ENCODE data around the gene ADCY2.

ADCY2 gene

GRCh38 chr5:7392693-7393024 is 3.3 kb upstream of the ADCY2 start (continued):
- TF ChIP-seq PRDM10 (tag by site-specific recombination; IDR thresholded peaks at IDR 0.05) (no peak), ZNF362 (tag by site-specific recombination; IDR thresholded peaks at IDR 0.05) (no peak), ZNF544 (tag by site-specific recombination; IDR thresholded peaks at IDR 0.05) (no peak), ZNF514 (tag by site-specific recombination; IDR thresholded peaks at IDR 0.05) (no peak), ZNF211 (tag by site-specific recombination; IDR thresholded peaks at IDR 0.05; ENCODE audit: low read depth) (no peak), ZNF404 (tag by site-specific recombination; IDR thresholded peaks at IDR 0.05) (no peak), ZNF398 (tag by site-specific recombination; IDR thresholded peaks at IDR 0.05) (no peak), ZNF202 (tag by site-specific recombination; IDR thresholded peaks at IDR 0.05; ENCODE audit: borderline replicate concordance) (no peak), MEIS1 (CRISPR knock-in tag; IDR thresholded peaks at IDR 0.05; ENCODE audit: borderline replicate concordance) (no peak), ZNF18 (tag by site-specific recombination; IDR thresholded peaks at IDR 0.05) (no peak)

GRCh38 chr5:7393921-7394799 is 1.8 kb upstream of the ADCY2 start:
- H3K4me3 ChIP-seq (ENCODE audit: low read depth, low read length) = no peak overlapping the region
- CTCF ChIA-PET = interaction anchor here (0.7 to 1.5 kb wide), 5 partner anchors 11 to 352 kb away, joined by 3 to 7 read pairs (median 3); no protein-coding TSS in a partner anchor
- H3K27ac ChIP-seq (ENCODE audit: extremely low read depth, low read depth, low read length) = no peak overlapping the region
- H3K4me1 ChIP-seq (ENCODE audit: control insufficient read depth, insufficient read depth, low read length) = peaks cover 2% of the 10 kb centered on the region; the same call in 1 of the 2 replicates
- TF ChIP-seq ZNF138 (tag by site-specific recombination; IDR thresholded peaks at IDR 0.05; ENCODE audit: borderline replicate concordance) = no peak
- TF ChIP-seq IKZF3 (tag by site-specific recombination; IDR thresholded peaks at IDR 0.05) = no peak
- no peak for TF ChIP-seq ZNF19 (tag by site-specific recombination; IDR thresholded peaks at IDR 0.05; ENCODE audit: low read depth)
- TF ChIP-seq ZNF843 (tag by site-specific recombination; IDR thresholded peaks at IDR 0.05) = no peak
- TF ChIP-seq ZNF211 (tag by site-specific recombination; IDR thresholded peaks at IDR 0.05; ENCODE audit: low read depth) = no peak
- no peak for TF ChIP-seq GLI4 (tag by site-specific recombination; IDR thresholded peaks at IDR 0.05)
- TF ChIP-seq ZNF2 (tag by site-specific recombination; IDR thresholded peaks at IDR 0.05) = no peak
- no peak for TF ChIP-seq ZNF571 (tag by site-specific recombination; IDR thresholded peaks at IDR 0.05)
- no peak for TF ChIP-seq ZFP37 (tag by site-specific recombination; IDR thresholded peaks at IDR 0.05)
- TF ChIP-seq BCL6B (tag by site-specific recombination; IDR thresholded peaks at IDR 0.05) = no peak
- no peak for TF ChIP-seq ZNF548 (tag by site-specific recombination; IDR thresholded peaks at IDR 0.05)
- TF ChIP-seq ZSCAN16 (tag by site-specific recombination; IDR thresholded peaks at IDR 0.05) = no peak
- no peak for TF ChIP-seq ZNF223 (tag by site-specific recombination; IDR thresholded peaks at IDR 0.05)
- TF ChIP-seq ZNF610 (tag by site-specific recombination; IDR thresholded peaks at IDR 0.05; ENCODE audit: borderline replicate concordance) = no peak
- POLR2A ChIA-PET = no interaction called here
- no peaks in the 10 kb centered on the region for H3K36me3 ChIP-seq (ENCODE audit: control insufficient read depth in 2 of 2, insufficient read depth in 1 of 2, low read length in 2 of 2)
- no peaks in the 10 kb centered on the region for H3K9me3 ChIP-seq (ENCODE audit: control insufficient read depth, insufficient read depth, low read depth, low read length)

All from HEK293 (cell line).